ENCODE results near the gene ASXL1.

Gene ASXL1

DNA sequence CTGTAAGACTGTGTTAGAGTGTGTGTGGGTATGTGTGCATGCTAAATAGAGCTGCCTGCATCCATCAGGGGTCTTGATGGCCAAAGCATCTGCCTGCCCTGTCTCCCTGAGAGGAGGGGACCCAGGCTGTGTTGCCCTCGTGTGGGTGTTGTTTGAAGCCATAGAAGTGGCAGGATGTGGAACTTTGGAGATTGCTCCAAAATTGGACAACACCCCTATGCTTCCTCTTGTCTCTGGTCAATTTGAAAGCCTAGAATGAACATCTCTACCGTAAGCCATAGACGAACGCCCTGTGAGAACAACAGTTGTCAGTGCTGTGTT lies 82.6 kb downstream of the ASXL1 start:
- Histone ChIP-seq H3K4me3 (ENCODE audit: low read depth, low read length) (no peak overlapping the region), H3K36me3 (peaks cover 59% of the 10 kb centered on the region), H3K4me1 (peaks cover 14% of the 10 kb centered on the region), H3K27me3 (no peaks in the 10 kb centered on the region), H3K9me3 (no peaks in the 10 kb centered on the region; the same call in 1 of the 2 replicates)
- TF ChIP-seq, protein P1, sequence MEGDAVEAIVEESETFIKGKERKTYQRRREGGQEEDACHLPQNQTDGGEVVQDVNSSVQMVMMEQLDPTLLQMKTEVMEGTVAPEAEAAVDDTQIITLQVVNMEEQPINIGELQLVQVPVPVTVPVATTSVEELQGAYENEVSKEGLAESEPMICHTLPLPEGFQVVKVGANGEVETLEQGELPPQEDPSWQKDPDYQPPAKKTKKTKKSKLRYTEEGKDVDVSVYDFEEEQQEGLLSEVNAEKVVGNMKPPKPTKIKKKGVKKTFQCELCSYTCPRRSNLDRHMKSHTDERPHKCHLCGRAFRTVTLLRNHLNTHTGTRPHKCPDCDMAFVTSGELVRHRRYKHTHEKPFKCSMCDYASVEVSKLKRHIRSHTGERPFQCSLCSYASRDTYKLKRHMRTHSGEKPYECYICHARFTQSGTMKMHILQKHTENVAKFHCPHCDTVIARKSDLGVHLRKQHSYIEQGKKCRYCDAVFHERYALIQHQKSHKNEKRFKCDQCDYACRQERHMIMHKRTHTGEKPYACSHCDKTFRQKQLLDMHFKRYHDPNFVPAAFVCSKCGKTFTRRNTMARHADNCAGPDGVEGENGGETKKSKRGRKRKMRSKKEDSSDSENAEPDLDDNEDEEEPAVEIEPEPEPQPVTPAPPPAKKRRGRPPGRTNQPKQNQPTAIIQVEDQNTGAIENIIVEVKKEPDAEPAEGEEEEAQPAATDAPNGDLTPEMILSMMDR (IDR thresholded peaks at IDR 0.05; ENCODE audit: low read depth, low read length): no peak
- DNase-seq: no peak

DNA sequence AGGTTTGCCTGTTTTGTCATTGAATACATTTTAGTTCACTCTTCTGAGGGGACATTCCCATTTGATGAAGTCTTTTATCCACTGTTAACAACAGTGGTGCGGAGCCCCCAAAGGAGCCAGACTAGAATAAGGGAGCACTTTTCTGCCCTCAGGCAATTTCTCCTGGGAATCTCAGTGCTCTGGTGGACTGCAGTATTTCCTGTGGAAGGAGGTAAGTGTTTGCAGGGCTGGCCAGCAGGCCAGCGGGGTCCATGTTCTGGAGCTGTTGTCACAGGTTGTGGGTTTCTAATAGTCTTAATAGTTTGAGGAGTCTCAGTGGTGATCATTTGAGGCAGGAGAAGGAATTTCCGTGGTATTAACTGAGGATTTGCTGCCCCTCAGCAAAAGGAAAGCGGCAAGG lies 83.5 kb downstream of the ASXL1 start:
- no peaks in the 10 kb centered on the region for H3K9me3 ChIP-seq
- no peak overlapping the region for H3K4me3 ChIP-seq (ENCODE audit: low read depth, low read length)
- H3K4me1 ChIP-seq: peaks cover 21% of the 10 kb centered on the region
- TF ChIP-seq, protein P1 (IDR thresholded peaks at IDR 0.05; ENCODE audit: low read depth, low read length): no peak
- H3K27me3 ChIP-seq: no peaks in the 10 kb centered on the region
- H3K36me3 ChIP-seq: peaks cover 54% of the 10 kb centered on the region
- DNase-seq: no peak

DNA sequence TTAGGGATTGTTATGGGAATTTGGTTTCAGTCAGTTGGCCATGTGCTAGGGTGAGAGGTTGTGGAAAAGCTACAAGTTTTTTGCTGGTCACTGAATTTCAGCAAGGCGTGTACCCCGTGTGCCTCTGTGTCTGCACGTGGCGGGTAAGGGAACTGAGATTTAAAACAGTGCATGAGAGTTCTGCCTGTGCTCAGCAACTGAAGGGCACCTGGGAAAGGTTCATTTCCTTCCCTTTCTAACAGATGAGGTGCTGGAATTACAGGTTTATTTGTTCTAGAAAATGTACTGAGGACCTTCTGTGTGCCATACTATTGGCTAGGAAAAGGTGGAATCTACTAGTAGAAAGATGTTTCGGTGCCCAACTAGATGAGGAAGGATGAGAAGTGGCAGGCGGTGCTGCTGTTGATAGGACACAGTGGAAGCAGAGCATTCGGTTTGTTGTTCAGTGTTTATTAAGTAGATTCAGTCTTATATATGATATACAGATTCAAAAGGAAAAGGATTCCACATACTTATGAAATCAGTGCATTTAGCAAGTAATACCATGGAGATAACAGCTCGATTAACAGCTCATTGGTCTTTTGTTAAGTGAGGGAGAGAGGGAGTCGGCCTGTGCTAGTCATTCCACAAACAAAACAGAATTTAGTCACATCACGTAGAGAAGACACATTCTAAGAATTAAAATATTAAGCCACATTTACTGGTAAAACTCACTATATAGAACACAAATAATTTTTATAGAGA lies 84.7 kb downstream of the ASXL1 start:
- Histone ChIP-seq H3K9me3 (no peaks in the 10 kb centered on the region), H3K27me3 (no peaks in the 10 kb centered on the region), H3K4me3 (ENCODE audit: low read depth, low read length) (no peak overlapping the region), H3K4me1 (peaks cover 25% of the 10 kb centered on the region), H3K36me3 (peaks cover 50% of the 10 kb centered on the region)
- TF ChIP-seq, protein P1 (IDR thresholded peaks at IDR 0.05; ENCODE audit: low read depth, low read length): no peak
- no peak for DNase-seq

DNA sequence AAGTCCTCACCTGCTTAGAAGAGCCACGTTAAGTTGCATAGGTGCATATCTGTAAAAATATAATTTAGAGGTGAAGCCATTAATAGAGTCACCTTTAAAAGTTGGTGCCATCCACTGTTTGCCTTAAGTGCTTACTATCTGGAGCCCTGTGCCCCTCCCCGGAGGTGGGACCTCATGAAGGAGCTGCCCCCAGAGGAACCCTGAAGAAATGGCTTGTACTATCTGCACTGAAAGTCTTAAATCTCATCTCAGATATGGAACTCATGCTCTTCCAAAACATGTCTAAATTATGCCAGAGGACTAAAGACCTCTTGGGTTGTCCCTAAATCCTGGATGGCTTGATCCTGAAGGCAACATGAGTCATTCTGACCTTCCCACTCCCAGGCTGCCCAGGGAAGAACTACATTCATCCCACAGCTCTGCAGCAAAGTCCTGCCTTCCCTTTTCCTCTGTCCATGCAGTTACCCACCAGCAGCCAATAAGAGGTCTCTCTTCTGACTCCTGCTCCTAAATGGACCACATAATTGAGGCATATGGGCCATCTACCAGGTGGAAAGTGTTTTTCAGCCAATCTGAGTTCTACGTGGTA lies 85.3 kb downstream of the ASXL1 start:
- Histone ChIP-seq H3K4me3 (ENCODE audit: low read depth, low read length) (no peak overlapping the region), H3K36me3 (peaks cover 47% of the 10 kb centered on the region), H3K9me3 (no peaks in the 10 kb centered on the region), H3K27me3 (no peaks in the 10 kb centered on the region), H3K4me1 (peaks cover 30% of the 10 kb centered on the region)
- TF ChIP-seq, protein P1 (IDR thresholded peaks at IDR 0.05; ENCODE audit: low read depth, low read length): no peak
- no peak for DNase-seq

DNA sequence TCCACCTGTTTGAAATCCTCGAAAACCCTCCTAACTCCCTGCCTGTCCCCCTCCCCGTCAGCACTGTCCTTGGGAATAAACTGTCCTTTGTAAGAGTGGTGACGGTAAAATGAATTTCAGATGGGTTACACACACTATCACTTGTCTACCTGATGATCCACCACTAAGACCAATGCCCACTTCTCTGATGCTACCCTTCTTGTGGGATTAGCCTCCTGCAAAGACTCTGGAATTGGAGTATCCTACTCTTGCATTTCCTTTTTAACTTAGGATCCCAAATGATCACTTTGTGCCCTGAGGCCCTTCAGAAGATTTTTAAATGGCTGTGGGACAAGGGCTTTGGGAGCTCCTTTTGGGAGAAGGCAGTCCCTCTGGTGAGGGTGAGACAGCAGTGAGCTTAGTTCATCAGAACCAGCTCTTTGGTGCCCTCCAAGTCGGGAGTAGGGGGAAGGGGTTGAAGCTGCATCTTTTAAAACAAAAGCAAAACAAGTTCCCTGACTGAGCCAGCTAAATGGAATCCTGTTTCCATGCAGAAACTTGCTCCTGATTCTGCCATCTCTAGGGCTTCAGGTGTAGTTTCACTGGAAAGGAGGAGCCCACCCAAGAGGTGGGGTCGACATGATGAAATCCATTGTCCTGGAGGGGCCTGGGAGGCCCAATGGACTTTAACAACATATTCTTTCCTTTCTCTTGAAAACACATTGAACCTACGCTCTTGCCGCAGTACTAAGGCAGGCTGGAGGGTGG lies 86.5 kb downstream of the ASXL1 start:
- Histone ChIP-seq H3K4me1 (peaks cover 40% of the 10 kb centered on the region), H3K27me3 (no peaks in the 10 kb centered on the region), H3K4me3 (ENCODE audit: low read depth, low read length) (no peak overlapping the region), H3K9me3 (no peaks in the 10 kb centered on the region), H3K36me3 (peaks cover 36% of the 10 kb centered on the region)
- TF ChIP-seq, protein P1 (IDR thresholded peaks at IDR 0.05; ENCODE audit: low read depth, low read length): no peak
- no peak for DNase-seq

Measured in BE2C (cell line).